Neuronal stem cell (in vitro differentiated cells): Measurements from ENCODE around the gene PLOD2.
A peak's percentile ranks its signal among the peaks of the same experiment; 100 is the strongest.

ENCODE experiments used
- DNase-seq: peaks from one replicate; pipeline ENCODE4 v3.0.0-alpha.2; 2013; ENCODE audit warnings: low spot score
- H2AFZ ChIP-seq: one replicate; pipeline ENCODE4 v1.6.1; 2013; ENCODE audit warnings: mild to moderate bottlenecking, low read length, inconsistent platforms
- H2AK5ac ChIP-seq: 2 replicates; pipeline ENCODE4 v1.6.1; 2013; ENCODE audit warnings: low read depth, mild to moderate bottlenecking, inconsistent platforms, low read length, moderate library complexity, mixed read lengths
- H2BK120ac ChIP-seq: 2 replicates; pipeline ENCODE4 v1.6.1; 2013; ENCODE audit warnings: low read depth, mild to moderate bottlenecking, inconsistent platforms, low read length, moderate library complexity, mixed read lengths
- H2BK12ac ChIP-seq: one replicate; pipeline ENCODE4 v1.6.1; 2013; ENCODE audit warnings: low read length, inconsistent platforms
- H2BK15ac ChIP-seq: 2 replicates; pipeline ENCODE4 v1.6.1; 2013; ENCODE audit warnings: mild to moderate bottlenecking, low read length, inconsistent platforms, mixed read lengths
- H2BK5ac ChIP-seq: one replicate; pipeline ENCODE4 v1.6.1; 2013; ENCODE audit warnings: inconsistent platforms, mild to moderate bottlenecking, low read length, moderate library complexity
- H3K14ac ChIP-seq: one replicate; pipeline ENCODE4 v1.6.1; 2013; ENCODE audit warnings: low read length, inconsistent platforms
- H3K18ac ChIP-seq: 2 replicates; pipeline ENCODE4 v1.6.1; 2013; ENCODE audit warnings: low read length, inconsistent platforms
- H3K23ac ChIP-seq: 2 replicates; pipeline ENCODE4 v1.6.1; 2013; ENCODE audit warnings: low read depth, mild to moderate bottlenecking, mixed read lengths, low read length, inconsistent platforms; ENCODE audit not compliant: poor library complexity
- H3K27ac ChIP-seq: replicated peaks from 3 replicates; pipeline ENCODE4 v1.5.1; 2013; ENCODE audit warnings: low read length, inconsistent platforms
- H3K27me3 ChIP-seq, 3 experiments: 2 replicates each; pipeline ENCODE4 v1.6.1; 2013; ENCODE audit warnings: low read length in 3 of 3, mild to moderate bottlenecking in 2 of 3, inconsistent platforms in 1 of 3, low read depth in 1 of 3, mixed read lengths in 1 of 3, moderate library complexity in 1 of 3; ENCODE audit not compliant: control insufficient read depth in 3 of 3, insufficient read depth in 3 of 3
- H3K36me3 ChIP-seq, 2 donors: replicated peaks in 1 of 2; 2 replicates each; pipeline ENCODE4 v1.6.1; 2013; ENCODE audit warnings: low read length in 2 of 2; ENCODE audit not compliant: control insufficient read depth in 2 of 2, insufficient read depth in 2 of 2
- H3K4ac ChIP-seq: 2 replicates; pipeline ENCODE4 v1.6.1; 2013; ENCODE audit warnings: inconsistent platforms, mild to moderate bottlenecking, low read length, moderate library complexity
- H3K4me1 ChIP-seq, 2 donors: 1 replicate in 1 of 2; 2 replicates in 1 of 2; pipeline ENCODE4 v1.6.1; 2013; ENCODE audit warnings: low read length in 2 of 2, low read depth in 1 of 2; ENCODE audit not compliant: control insufficient read depth in 2 of 2, insufficient read depth in 1 of 2
- H3K4me2 ChIP-seq: one replicate; pipeline ENCODE4 v1.6.1; 2013; ENCODE audit warnings: mild to moderate bottlenecking, low read length, inconsistent platforms; ENCODE audit not compliant: insufficient read depth, poor library complexity, severe bottlenecking
- H3K4me3 ChIP-seq, 2 donors: 2 replicates each; pipeline ENCODE4 v1.5.1; 2013; ENCODE audit warnings: low read length in 2 of 2, mild to moderate bottlenecking in 2 of 2, inconsistent platforms in 1 of 2, moderate library complexity in 1 of 2
- H3K79me1 ChIP-seq: one replicate; pipeline ENCODE4 v1.6.1; 2013; ENCODE audit warnings: low read depth, mild to moderate bottlenecking, inconsistent platforms, low read length, moderate library complexity
- H3K9ac ChIP-seq: one replicate; pipeline ENCODE4 v1.6.1; 2013; ENCODE audit warnings: mild to moderate bottlenecking, low read depth, low read length, inconsistent platforms; ENCODE audit not compliant: poor library complexity
- H3K9me3 ChIP-seq, 2 donors: replicated peaks in 1 of 2; 2 replicates each; pipeline versions ENCODE3 to v1.6.1; 2013; ENCODE audit warnings: low read length in 2 of 2, mild to moderate bottlenecking in 2 of 2, inconsistent platforms in 1 of 2, low read depth in 1 of 2, mixed read lengths in 1 of 2, moderate library complexity in 1 of 2; ENCODE audit not compliant: control insufficient read depth in 2 of 2, insufficient read depth in 1 of 2
- H4K8ac ChIP-seq: one replicate; pipeline ENCODE4 v1.6.1; 2013; ENCODE audit warnings: low read depth, mild to moderate bottlenecking, inconsistent platforms, low read length, moderate library complexity
- H4K91ac ChIP-seq: one replicate; pipeline ENCODE4 v1.6.1; 2013; ENCODE audit warnings: low read length, low read depth, mild to moderate bottlenecking, inconsistent platforms; ENCODE audit not compliant: poor library complexity
- WGBS, 2 donors: extraction: QIAGEN DNeasy Blood & Tissue Kit; methylation state at CpG; one replicate each; pipeline ENCODE4 v1.1.7; 2013; ENCODE audit warnings: missing lambda C conversion rate in 2 of 2, mixed read lengths in 1 of 2; ENCODE audit not compliant: insufficient read length in 2 of 2, insufficient replicate concordance in 1 of 2; ENCODE audit errors: extremely low coverage in 2 of 2; 5-methylcytosine and 5-hydroxymethylcytosine counted together

Gene PLOD2

GRCh38 chr3:146136647-146137046 is 24.3 kb downstream of the PLOD2 start:
- Histone ChIP-seq H3K23ac (no peak overlapping the region), H2AFZ (no peak overlapping the region), H3K27ac (no peak overlapping the region), H3K36me3 (no peaks in the 10 kb centered on the region), H3K4me3 (no peak overlapping the region), H3K9ac (no peak overlapping the region), H3K4ac (no peak overlapping the region), H4K8ac (no peak overlapping the region), H3K27me3 (no peaks in the 10 kb centered on the region), H2AK5ac (no peak overlapping the region), H3K9me3 (no peaks in the 10 kb centered on the region), H2BK120ac (no peak overlapping the region), H3K4me1 (peaks cover 0 to 10% of the 10 kb centered on the region in 2 donors), H2BK15ac (no peak overlapping the region), H2BK5ac (no peak overlapping the region), H3K14ac (no peak overlapping the region), H3K79me1 (no peaks in the 10 kb centered on the region), H4K91ac (no peak overlapping the region), H2BK12ac (no peak overlapping the region), H3K18ac (no peak overlapping the region), H3K4me2 (no peak overlapping the region)
- no peak for DNase-seq
- no CpG with 5 or more reads among the region's 3 CpGs for WGBS, 2 donors

- no peak overlapping the region for H2BK12ac ChIP-seq
- H2AK5ac ChIP-seq: no peak overlapping the region
- no peak overlapping the region for H3K4ac ChIP-seq
- no peaks in the 10 kb centered on the region for H3K9me3 ChIP-seq
- no peak overlapping the region for H2BK15ac ChIP-seq
- no peak overlapping the region for H3K4me3 ChIP-seq
- H2BK120ac ChIP-seq: no peak overlapping the region
- WGBS, 2 donors: no CpG with 5 or more reads among the region's 5 CpGs
- no peak overlapping the region for H2BK5ac ChIP-seq
- H4K91ac ChIP-seq: no peak overlapping the region
- no peaks in the 10 kb centered on the region for H3K36me3 ChIP-seq
- H3K18ac ChIP-seq: no peak overlapping the region
- H3K27me3 ChIP-seq: no peaks in the 10 kb centered on the region
- H3K23ac ChIP-seq: no peak overlapping the region
- H3K27ac ChIP-seq: no peak overlapping the region
- no peak overlapping the region for H4K8ac ChIP-seq
- H3K9ac ChIP-seq: no peak overlapping the region
- H3K4me1 ChIP-seq: peaks cover 0 to 7% of the 10 kb centered on the region in 2 donors
- H3K14ac ChIP-seq: no peak overlapping the region
- no peaks in the 10 kb centered on the region for H3K79me1 ChIP-seq
- no peak for DNase-seq
- peak overlapping the region; percentile 50 for H2AFZ ChIP-seq
- no peak overlapping the region for H3K4me2 ChIP-seq
Measured at GRCh38 chr3:146134348-146135117, 26.5 kb downstream of the PLOD2 start.

- no peak overlapping the region for H2AFZ ChIP-seq
- H3K9ac ChIP-seq: no peak overlapping the region
- no peak overlapping the region for H3K27ac ChIP-seq
- H3K36me3 ChIP-seq: no peaks in the 10 kb centered on the region
- no peak overlapping the region for H2AK5ac ChIP-seq
- no peak overlapping the region for H4K8ac ChIP-seq
- H3K27me3 ChIP-seq: no peaks in the 10 kb centered on the region
- no CpG with 5 or more reads among the region's 2 CpGs for WGBS, 2 donors
- no peak overlapping the region for H2BK12ac ChIP-seq
- no peaks in the 10 kb centered on the region for H3K9me3 ChIP-seq
- H3K4me3 ChIP-seq: no peak overlapping the region
- H4K91ac ChIP-seq: no peak overlapping the region
- no peak overlapping the region for H2BK120ac ChIP-seq
- H3K79me1 ChIP-seq: no peaks in the 10 kb centered on the region
- H2BK15ac ChIP-seq: no peak overlapping the region
- H3K4me2 ChIP-seq: no peak overlapping the region
- H3K14ac ChIP-seq: no peak overlapping the region
- H3K23ac ChIP-seq: no peak overlapping the region
- H3K18ac ChIP-seq: no peak overlapping the region
- H3K4ac ChIP-seq: no peak overlapping the region
- DNase-seq: no peak
- H3K4me1 ChIP-seq: peaks cover 0 to 7% of the 10 kb centered on the region in 2 donors
- H2BK5ac ChIP-seq: no peak overlapping the region
Measured at GRCh38 chr3:146133441-146133840, 27.5 kb downstream of the PLOD2 start.

- H3K18ac ChIP-seq: no peak overlapping the region
- no peak overlapping the region for H3K4ac ChIP-seq
- H4K91ac ChIP-seq: no peak overlapping the region
- no peaks in the 10 kb centered on the region for H3K36me3 ChIP-seq
- H3K9me3 ChIP-seq: no peaks in the 10 kb centered on the region
- no peak overlapping the region for H2AFZ ChIP-seq
- peaks cover 0 to 7% of the 10 kb centered on the region in 2 donors for H3K4me1 ChIP-seq
- no peak overlapping the region for H2BK5ac ChIP-seq
- H3K23ac ChIP-seq: no peak overlapping the region
- no peaks in the 10 kb centered on the region for H3K27me3 ChIP-seq
- H3K4me3 ChIP-seq: no peak overlapping the region
- H3K9ac ChIP-seq: no peak overlapping the region
- no CpG with 5 or more reads among the region's 5 CpGs for WGBS, 2 donors
- H3K14ac ChIP-seq: no peak overlapping the region
- H2BK15ac ChIP-seq: no peak overlapping the region
- no peak overlapping the region for H2BK120ac ChIP-seq
- no peak overlapping the region for H3K4me2 ChIP-seq
- no peaks in the 10 kb centered on the region for H3K79me1 ChIP-seq
- no peak for DNase-seq
- H3K27ac ChIP-seq: no peak overlapping the region
- no peak overlapping the region for H2BK12ac ChIP-seq
- H2AK5ac ChIP-seq: no peak overlapping the region
- H4K8ac ChIP-seq: no peak overlapping the region
Measured at GRCh38 chr3:146131616-146132410, 29.2 kb downstream of the PLOD2 start.
